ENCODE results near the gene MAD2L1.

The MAD2L1 gene

DNA sequence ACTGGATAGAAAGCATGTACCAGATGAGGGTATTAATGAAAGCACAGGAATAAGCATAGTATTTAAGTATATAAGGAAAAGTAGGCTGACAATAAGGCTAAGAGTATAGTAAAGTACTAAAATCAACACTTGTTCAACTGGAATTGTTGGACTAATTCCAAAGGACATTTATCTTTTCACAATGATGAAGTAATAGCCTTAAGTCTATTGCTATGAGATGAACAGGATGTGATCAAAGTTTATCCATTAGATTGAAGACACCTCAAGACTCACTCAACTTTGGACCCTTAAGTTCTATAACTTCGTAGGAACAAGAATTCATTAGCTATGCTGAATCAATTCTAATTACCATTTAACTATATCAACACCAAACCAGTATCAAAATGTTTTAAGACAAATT is 7.6 kb downstream of the MAD2L1 start:
- no peak for DNase-seq

DNA sequence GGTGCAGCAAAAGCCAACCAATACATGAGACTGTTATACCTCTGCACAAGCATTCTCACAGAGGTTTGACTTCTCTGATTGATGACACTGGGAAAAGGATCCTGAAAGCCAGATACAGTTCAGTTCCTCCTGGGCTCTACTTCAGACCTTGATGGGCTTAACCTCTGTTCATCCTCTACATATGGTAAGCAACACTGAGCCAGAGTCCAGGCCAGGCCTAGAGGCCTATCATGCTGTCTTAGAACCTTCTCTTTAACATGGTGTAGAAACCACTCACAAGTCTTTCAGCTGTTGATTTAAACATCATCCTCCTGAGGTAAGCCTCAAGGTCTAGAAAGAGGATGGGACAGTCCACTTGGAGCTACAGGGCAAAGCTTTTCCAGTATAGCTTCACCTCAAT is 9.2 kb downstream of the MAD2L1 start:
- DNase-seq = no peak

DNA sequence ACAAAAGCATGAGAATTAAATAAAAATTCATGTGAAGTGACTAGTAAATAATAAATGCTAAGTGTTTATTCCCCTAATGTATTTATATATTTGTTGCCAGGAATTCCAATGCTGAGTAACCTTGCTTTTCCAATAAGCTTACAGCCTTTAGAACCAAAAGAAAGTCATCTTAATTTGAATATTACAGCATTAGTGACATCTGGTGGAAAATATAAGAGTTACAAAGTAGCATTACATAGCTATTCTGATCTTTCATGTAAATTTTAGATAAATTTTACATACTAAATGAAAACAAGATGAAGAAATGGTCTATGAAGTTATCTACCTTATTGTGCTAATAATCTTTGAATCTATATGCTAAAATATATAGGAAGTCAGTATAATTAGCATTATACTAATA is 10.4 kb downstream of the MAD2L1 start:
- no peak for DNase-seq

DNA sequence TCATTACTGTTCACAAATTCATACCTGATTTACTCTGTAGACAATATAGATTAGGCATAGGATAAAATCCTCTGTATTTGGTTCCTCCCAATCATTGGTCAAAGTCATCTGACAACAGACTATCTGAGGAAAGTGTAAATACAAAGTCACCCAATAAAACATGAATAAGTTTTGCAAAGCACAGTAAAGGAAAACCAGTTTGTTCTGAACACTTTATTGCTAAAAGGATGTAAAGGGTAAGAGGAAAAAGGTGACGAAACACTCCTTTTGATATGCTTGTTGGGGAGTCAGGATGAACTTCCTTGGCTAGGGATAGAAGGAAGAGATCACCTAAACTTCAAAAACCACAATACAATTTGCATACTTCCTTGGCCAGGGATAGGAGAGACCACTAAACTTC is 10.9 kb downstream of the MAD2L1 start:
- no peak for DNase-seq

DNA sequence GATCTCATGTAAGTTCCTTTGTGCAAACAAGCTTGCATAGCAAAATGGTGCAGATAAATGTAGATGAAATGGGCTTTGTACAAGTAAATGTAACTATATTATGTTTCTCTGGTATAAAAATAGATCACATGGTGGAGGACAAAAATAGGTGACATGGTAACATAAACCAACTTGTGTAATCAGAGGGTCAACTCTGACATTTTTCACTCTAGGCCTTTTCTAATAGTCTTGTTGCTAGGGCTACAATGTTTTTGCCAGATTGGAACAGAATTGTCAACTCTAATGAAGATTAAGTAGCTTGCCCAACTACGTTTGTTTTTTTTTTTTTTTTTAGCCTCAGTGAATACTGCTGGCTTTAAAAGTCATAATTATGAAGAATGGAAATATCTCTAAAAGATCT is 11.5 kb downstream of the MAD2L1 start:
- DNase-seq = no peak

GRCh38 chr4:120053911-120054310 is 12.7 kb downstream of the MAD2L1 start:
- DNase-seq = no peak

DNA sequence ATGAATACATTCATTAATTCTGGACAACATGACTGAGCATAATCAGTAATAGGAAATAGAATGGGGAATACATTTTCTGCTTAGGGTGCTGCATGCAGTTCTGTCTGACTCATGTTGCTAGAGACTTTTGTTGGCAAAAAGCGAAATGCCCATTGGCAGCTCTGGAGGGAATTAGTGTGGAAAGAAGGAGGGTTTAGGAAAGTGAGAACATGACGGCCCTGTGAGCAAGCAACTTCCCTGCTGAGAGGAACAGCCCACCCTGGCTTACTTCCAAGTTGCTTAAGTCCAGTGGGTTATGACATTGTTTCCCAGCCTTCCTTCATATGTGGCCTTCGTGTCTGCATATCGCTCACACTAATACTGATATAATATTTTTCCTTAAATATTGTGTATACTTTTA is 13.8 kb downstream of the MAD2L1 start:
- DNase-seq = peak in 3 of 51 donors; percentile 2 to 8 (median 7)

- DNase-seq = no peak
Observed at GRCh38 chr4:120051253-120051652, 15.4 kb downstream of the MAD2L1 start.

DNA sequence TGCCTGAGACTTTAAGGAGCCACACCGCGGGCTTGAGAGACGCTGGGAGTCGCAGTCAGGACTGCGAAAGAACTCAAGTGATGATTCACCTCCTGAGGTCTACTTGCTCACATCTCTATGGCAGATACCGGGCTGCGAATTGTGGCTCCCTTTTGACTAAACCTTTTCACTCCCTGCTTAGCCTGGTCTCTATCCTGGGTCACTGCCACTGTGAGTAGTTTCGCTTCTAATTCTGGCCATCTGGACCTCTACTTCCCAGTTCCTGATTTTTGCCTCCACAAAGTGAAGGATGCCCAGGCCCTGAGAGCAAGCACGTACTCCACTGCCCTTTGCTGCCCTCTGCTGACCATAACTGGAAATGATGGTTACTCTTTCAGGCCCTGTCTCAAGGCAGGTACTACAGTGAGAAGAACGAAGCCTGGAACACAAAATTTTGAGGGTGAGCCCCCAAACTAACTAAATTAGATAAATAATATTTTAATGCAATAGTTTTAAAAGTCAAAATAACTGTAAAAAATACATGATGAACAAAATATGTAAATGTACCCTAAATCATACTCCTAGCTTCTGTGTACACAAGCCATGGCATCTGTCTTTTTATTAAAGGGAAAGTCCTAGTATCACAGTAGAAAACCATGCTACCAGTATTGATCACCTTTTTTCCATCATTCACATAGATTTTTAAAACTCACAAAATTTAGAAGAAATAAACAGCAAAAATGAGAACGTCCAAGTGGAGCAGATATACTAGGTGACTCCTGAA is 16.7 kb downstream of the MAD2L1 start:
- peak in 50 of 51 donors; percentile 4 to 90 (median 46) for DNase-seq

- DNase-seq = no peak
Observed at GRCh38 chr4:120043828-120044227, 22.8 kb downstream of the MAD2L1 start.

GRCh38 chr4:120037411-120037810 is 29.2 kb downstream of the MAD2L1 start:
- no peak for DNase-seq

DNA sequence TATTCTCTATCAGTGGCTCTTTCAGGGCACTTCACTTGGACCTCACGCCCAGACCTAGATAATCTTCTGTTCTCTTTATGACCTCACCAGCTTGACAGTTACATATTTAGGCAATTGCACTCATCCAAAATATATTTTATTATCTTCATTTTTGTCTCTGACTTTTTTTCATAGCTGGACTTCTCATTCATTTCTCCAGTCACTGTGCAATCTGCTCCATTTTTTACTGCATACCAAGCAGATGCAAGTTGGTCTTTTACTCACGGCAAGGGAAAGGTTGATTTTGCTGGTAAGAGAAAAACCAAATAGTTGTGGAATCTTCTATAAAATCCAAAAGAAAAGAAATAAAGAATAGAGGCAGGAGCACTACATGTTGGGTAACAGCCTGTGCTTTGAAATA is 31.7 kb downstream of the MAD2L1 start:
- no peak for DNase-seq

DNA sequence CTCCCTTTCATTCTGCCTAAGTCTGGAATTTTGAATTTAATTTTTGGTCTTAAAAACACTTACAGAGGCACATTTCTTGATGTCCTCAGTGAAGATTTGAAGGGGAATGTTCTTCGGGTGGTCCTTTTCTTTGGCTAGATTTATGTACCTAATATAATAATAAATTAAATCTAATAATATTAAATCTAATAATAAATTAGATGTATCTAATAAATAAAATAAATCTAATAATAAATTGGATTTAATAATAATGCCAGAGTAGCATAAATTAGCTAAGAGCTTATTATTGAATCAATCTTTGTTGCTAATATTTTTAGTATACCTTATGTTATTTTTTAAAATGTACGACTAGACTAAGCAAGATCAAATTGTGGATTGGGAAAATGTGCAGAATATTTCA is 39.8 kb downstream of the MAD2L1 start:
- no peak for DNase-seq

GRCh38 chr4:120025516-120025915 is 41.1 kb downstream of the MAD2L1 start:
- DNase-seq = no peak

DNA sequence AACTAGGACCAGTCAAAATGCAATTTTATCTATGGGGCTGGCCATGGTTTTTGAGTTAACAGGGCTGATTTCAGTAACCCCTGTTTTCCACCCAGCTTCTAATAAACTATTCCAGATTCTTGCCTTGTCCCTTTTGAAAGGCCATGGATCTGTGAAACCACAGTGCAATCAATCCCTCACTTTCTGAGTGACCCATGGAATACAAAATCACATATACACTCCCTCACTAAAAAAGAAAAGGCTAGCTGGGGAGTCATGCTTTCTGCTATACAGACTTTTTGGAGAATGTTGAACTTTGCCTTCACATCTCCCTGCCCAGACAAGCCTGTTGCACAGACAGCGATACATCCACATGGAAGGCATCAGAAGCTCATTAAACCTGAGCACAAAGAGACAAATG is 47.9 kb downstream of the MAD2L1 start:
- no peak for DNase-seq

DNA sequence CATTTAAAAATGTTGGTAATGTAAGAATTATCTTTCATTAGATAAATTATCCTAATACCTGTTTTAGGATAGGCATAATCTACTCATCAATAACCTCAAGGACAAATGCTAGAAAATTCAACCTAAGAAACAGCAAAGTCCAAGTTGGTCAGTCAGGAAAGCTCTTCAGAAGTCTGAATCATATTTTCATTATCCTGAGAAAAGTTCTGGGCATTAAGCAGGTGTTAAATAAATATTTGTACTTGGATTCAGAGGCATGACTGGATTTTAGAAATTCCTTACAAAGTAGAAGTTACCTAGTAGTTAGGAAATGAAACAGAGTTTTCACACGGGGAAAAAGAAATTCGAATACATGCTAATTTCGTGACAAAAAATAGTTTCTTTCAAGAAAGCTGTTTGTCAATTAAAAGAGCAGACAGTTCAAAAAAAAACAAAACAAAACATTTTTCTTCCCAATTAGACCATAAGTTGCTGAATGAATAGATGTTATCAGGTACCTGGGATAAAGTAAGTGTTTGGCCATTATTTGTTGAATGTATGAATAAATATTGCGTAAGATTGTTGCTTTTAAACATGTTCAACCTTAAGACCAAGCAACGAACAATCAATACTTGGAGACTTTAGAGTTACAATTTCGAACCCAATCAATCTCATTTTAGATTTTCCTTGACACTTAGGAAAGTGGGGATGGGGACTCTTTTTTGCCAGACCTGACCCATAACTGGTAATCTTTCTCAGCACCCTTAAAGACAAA is 48.5 kb downstream of the MAD2L1 start:
- no peak for DNase-seq

DNA sequence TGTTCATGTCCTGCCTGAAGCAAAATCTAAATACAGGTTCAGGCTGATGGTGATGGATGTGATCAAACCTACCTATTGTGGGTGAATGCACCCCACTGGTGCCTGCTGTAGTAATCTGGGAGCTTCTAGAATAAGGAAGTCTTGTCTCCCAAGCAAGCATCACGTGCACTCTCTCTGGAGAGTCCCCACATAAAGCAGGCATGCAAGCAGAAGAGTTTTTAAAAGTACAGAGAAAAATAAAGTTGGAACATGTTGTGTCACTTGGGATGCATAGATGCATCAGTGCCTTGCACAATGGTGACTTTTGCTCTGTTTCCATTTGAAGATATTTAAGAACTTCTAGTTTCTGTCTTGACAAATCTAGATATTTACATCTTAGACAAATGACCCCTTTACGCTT is 54.9 kb downstream of the MAD2L1 start:
- no peak for DNase-seq

GRCh38 chr4:120010646-120011045 is 56.0 kb downstream of the MAD2L1 start:
- DNase-seq = no peak

DNA sequence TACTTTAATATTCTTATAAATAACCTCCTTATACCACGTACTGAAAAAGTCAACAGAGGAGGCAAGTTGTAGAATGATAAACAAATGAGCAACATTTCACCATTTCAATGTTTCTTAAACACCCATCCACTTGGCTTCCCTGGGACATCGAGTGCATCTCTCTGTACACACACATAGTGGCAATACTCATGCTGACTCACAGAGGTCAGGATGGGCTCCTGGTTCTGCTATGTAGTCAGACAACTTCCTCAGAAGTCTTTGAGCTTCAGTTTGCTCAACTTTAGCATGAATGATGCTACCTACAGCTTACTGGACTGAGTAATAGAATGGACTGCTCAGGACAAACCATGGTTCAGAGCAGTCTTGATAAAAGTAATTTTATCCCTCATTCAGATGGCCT is 56.9 kb downstream of the MAD2L1 start:
- DNase-seq = no peak

DNA sequence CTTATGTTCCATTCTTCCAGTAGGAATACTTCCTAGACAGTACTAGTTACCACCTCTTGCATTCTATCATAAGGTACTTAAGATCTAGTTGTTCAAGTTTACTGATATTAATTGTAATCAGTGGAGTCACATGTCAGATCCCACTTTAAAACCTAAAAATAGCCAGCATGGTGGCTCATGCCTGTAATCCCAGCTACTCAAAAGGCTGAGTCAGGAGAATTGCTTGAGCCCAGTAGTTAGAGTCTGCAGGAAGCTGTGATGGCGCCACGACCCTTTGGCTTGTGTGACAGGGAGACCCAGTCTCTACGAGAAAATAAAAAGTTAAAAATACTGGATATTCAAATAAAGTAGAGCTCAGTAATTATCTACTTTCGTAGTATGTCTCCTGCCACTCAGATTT is 57.7 kb downstream of the MAD2L1 start:
- no peak for DNase-seq

DNA sequence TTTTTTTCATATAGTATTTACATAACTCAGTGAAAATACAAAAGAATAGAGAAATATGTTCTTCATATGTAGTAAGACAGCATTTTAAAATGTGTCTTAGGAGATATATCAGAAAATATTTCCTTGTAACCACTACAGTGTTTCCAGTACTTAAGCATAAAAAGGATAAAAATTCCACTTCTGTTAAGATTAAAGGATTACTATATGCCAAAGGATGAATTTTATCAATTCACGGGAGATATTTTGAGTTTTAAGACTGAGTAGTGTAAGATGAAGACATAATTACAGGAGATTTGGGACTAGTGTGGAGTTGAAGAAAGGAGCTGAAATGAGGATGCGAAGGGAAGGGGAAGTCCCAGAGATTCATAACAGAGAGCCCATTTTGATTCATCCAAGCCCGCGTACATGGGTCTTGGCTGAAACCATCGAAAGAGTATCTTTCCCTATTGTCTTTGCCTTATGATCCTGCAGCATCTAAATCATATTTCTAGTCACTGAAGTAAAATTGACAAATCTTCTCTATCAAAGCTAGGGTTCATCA is 58.7 kb downstream of the MAD2L1 start:
- DNase-seq = no peak

DNA sequence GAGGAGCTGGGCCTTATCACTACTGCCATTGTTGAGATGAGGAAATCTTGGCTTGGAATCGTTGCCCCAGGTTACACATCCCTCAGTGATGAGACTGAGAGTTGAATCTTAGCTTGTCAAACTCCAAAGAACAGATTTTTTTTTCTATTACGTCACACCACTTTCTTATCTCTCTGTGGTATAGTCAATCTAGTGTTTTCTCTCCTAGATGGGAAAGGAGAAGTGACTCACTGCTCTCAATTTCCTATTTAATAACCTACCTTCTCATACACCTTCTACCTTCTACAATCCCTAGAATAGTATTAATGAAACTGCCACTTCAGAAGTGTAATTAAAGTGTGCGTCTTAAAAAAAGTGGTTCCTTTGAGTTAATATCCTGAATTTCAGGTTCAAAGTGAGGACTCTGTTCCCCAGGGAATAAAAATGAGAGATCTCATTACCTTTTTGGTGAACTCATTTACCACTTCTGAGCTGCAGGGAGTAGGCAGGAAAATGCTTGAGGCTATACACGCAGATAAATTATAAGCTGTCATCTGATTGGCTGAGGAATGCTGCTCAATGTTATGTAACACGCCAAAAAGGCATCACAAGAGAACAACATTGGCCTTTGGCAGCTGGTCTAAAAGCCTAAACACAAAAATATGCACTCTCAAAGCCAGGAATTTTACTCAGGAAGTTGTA is 59.3 kb downstream of the MAD2L1 start:
- DNase-seq = no peak
